HS-5 (cell line): ENCODE measurements around the gene GJC3.
"Not testable (repeated sequence)": the region's sequence is repeated elsewhere in the genome, so short reads cannot be mapped to it uniquely, and the experiment has no call there.

Experiments used
- DNase-seq: peaks from one replicate; pipeline ENCODE4 v3.0.0-alpha.2; 2012; ENCODE audit warnings: low read depth

Gene GJC3

GRCh38 chr7:99929730-99930053 lies 272 bp upstream of the GJC3 start:
- DNase-seq: no peak

GRCh38 chr7:99928188-99928587 lies 1.2 kb downstream of the GJC3 start:
- no peak for DNase-seq

- no peak for DNase-seq
Observed at GRCh38 chr7:99927536-99927935, 1.9 kb downstream of the GJC3 start.

- DNase-seq: no peak
Observed at GRCh38 chr7:99926321-99926720, 3.1 kb downstream of the GJC3 start.

- no peak for DNase-seq
Observed at GRCh38 chr7:99923200-99923599, 6.2 kb downstream of the GJC3 start.

- no peak for DNase-seq
Observed at GRCh38 chr7:99920149-99920548, 9.3 kb downstream of the GJC3 start.

- DNase-seq: no peak
Observed at GRCh38 chr7:99919814-99920112, 9.7 kb downstream of the GJC3 start.

- peak; percentile 51 for DNase-seq
Observed at GRCh38 chr7:99918959-99919813, 10.2 kb downstream of the GJC3 start, which contains the start of gene TRIM4. Gene TRIM4, minus strand, starts transcription at chr7:99919530. Its CDS starts 129 bp downstream, at chr7:99919401.

GRCh38 chr7:99910976-99911375 lies 18.4 kb downstream of the GJC3 start:
- DNase-seq: no peak

GRCh38 chr7:99901581-99901980 lies 27.8 kb downstream of the GJC3 start:
- no peak for DNase-seq

- no peak for DNase-seq
Observed at GRCh38 chr7:99899830-99900519, 29.4 kb downstream of the GJC3 start.

- no peak for DNase-seq
Observed at GRCh38 chr7:99898836-99899235, 30.6 kb downstream of the GJC3 start.

- DNase-seq: no peak
Observed at GRCh38 chr7:99898023-99898357, 31.4 kb downstream of the GJC3 start.

- no peak for DNase-seq
Observed at GRCh38 chr7:99897322-99898022, 31.9 kb downstream of the GJC3 start.

GRCh38 chr7:99894738-99895137 lies 34.7 kb downstream of the GJC3 start:
- DNase-seq: no peak

GRCh38 chr7:99893280-99893679 lies 36.1 kb downstream of the GJC3 start:
- no peak for DNase-seq

GRCh38 chr7:99890348-99890747 lies 39.1 kb downstream of the GJC3 start:
- not testable (repeated sequence) for DNase-seq

GRCh38 chr7:99888366-99888765 lies 41.1 kb downstream of the GJC3 start:
- DNase-seq: not testable (repeated sequence)

GRCh38 chr7:99881370-99881769 lies 48.0 kb downstream of the GJC3 start:
- no peak for DNase-seq

GRCh38 chr7:99876933-99877332 lies 52.5 kb downstream of the GJC3 start, which contains the start of gene OR2AE1:
Gene OR2AE1, minus strand, starts transcription at chr7:99877033. Its CDS starts 0 bp downstream, at chr7:99877033.
- no peak for DNase-seq

GRCh38 chr7:99876491-99876890 lies 52.9 kb downstream of the GJC3 start:
- no peak for DNase-seq
